Forelimb muscle (tissue), 1 donor: ENCODE measurements around the gene NTN4. TPM values are rescaled to one million over a fixed set of nuclear protein-coding genes. Genes with fewer than 3 reads are reported as not detected.
"Not testable (repeated sequence)": the region's sequence is repeated elsewhere in the genome, so short reads cannot be mapped to it uniquely, and the experiment has no call there.

ENCODE experiments used
- DNase-seq: peaks from one replicate; pipeline ENCODE4 v3.0.0-alpha.2; 2013; ENCODE audit warnings: low read depth
- polyA plus RNA-seq: library from polyadenylated mRNA; unstranded; fragments of 120-200 nt; gene quantifications from one replicate; pipeline ENCODE4 v1.2.1, GENCODE V29; 2013; ENCODE audit not compliant: insufficient read length

Gene NTN4
- polyA plus RNA-seq, 1 donor, result 43.1 TPM

- no peak for DNase-seq
Observed at GRCh38 chr12:95796225-95796981, 5.8 kb upstream of the NTN4 start.

GRCh38 chr12:95790917-95791849, 619 bp upstream of the NTN4 start:
- no peak for DNase-seq

- no peak for DNase-seq
Observed at GRCh38 chr12:95789126-95790032, 1.2 kb downstream of the NTN4 start.

GRCh38 chr12:95788637-95789036, 1.9 kb downstream of the NTN4 start:
- no peak for DNase-seq

GRCh38 chr12:95787274-95787818, 3.2 kb downstream of the NTN4 start:
- no peak for DNase-seq

- DNase-seq, result no peak
Observed at GRCh38 chr12:95784915-95785314, 5.6 kb downstream of the NTN4 start.

- no peak for DNase-seq
Observed at GRCh38 chr12:95784286-95784685, 6.3 kb downstream of the NTN4 start.

- not testable (repeated sequence) for DNase-seq
Observed at GRCh38 chr12:95775466-95775865, 15.1 kb downstream of the NTN4 start.

GRCh38 chr12:95774311-95775045, 16.1 kb downstream of the NTN4 start:
- no peak for DNase-seq

GRCh38 chr12:95773320-95773719, 17.2 kb downstream of the NTN4 start:
- no peak for DNase-seq

GRCh38 chr12:95767703-95768102, 22.9 kb downstream of the NTN4 start:
- DNase-seq, result no peak

GRCh38 chr12:95766356-95767019, 24.1 kb downstream of the NTN4 start:
- no peak for DNase-seq

- DNase-seq, result no peak
Observed at GRCh38 chr12:95764848-95765247, 25.7 kb downstream of the NTN4 start.

- peak; percentile 49 for DNase-seq
Observed at GRCh38 chr12:95763809-95764253, 26.7 kb downstream of the NTN4 start.

- no peak for DNase-seq
Observed at GRCh38 chr12:95762123-95762785, 28.3 kb downstream of the NTN4 start.

- no peak for DNase-seq
Observed at GRCh38 chr12:95760371-95760770, 30.2 kb downstream of the NTN4 start.

- DNase-seq, result no peak
Observed at GRCh38 chr12:95759718-95760117, 30.8 kb downstream of the NTN4 start.

- no peak for DNase-seq
Observed at GRCh38 chr12:95759039-95759438, 31.5 kb downstream of the NTN4 start.

- DNase-seq, result no peak
Observed at GRCh38 chr12:95756362-95756761, 34.2 kb downstream of the NTN4 start.
